ENCODE data around the gene UNCX.

The UNCX gene

DNA sequence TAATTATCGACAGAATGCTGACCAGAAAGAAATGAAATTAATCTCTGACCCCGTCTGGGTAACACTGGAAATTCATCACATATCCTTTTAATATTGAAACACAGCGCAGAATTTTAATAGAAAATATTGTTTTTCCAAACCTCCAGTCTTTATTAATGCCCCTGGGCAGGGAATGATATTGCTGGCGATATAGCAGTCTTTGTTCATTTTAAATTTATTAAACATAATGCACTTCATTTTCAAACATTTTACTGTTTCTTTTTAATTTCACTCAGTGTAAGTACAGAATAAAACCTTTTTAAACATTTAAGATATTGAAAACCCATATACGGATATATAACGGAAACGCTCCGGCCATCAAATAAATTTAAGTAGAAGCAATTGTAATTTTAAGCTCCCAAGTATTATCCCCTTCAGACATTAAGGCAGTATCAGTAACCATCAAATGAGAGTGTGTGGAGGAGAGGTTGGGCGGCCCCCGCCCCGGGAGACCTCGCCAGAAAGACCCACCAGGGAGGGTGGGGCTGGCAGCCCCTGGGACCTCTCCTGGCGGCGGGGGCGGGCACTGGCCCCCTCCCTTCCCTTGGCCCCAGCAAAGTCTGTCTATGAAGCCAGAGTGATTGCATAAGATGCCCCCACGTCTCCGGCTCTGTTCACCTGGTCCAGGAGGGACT, 10.8 kb downstream of the UNCX start:
- no CpG with 5 or more reads among the region's 17 CpGs for WGBS (ENCODE audit: extremely low coverage, insufficient coverage, insufficient read length)

GRCh38 chr7:1243964-1244416, 11.3 kb downstream of the UNCX start:
- Histone ChIP-seq H2BK12ac (ENCODE audit: low read length) (no peak overlapping the region), H3K18ac (ENCODE audit: low read length) (no peak overlapping the region), H3K4me3 (ENCODE audit: low read depth, low read length) (peak overlapping the region; percentile 6), H2AFZ (ENCODE audit: insufficient read depth, low read length, poor library complexity) (no peak overlapping the region), H3K9me3 (ENCODE audit: insufficient read depth, low read depth, low read length) (peaks cover 12% of the 10 kb centered on the region), H3K4me1 (ENCODE audit: control insufficient read depth in 1 of 2, insufficient read depth in 2 of 2, low read length in 2 of 2) (no peaks in the 10 kb centered on the region), H3K23ac (ENCODE audit: low read length) (no peak overlapping the region), H3K9ac (ENCODE audit: low read length) (no peak overlapping the region), H2AK5ac (ENCODE audit: low read length) (no peak overlapping the region), H3K14ac (ENCODE audit: low read length) (no peak overlapping the region), H4K91ac (ENCODE audit: low read depth, low read length) (no peak overlapping the region), H2BK5ac (ENCODE audit: low read depth, low read length, poor library complexity) (no peak overlapping the region), H2BK120ac (ENCODE audit: insufficient read depth, low read length, poor library complexity) (no peak overlapping the region), H4K8ac (ENCODE audit: low read depth, low read length) (no peak overlapping the region), H3K27ac (ENCODE audit: low read depth, low read length) (no peak overlapping the region), H3K27me3 (ENCODE audit: insufficient read depth, low read length) (peaks cover 91% of the 10 kb centered on the region), H4K12ac (ENCODE audit: low read depth, low read length) (no peak overlapping the region), H3K36me3 (ENCODE audit: control insufficient read depth in 1 of 2, insufficient read depth in 2 of 2, low read length in 2 of 2) (no peaks in the 10 kb centered on the region), H3K4me2 (ENCODE audit: low read length) (no peak overlapping the region), H3K79me1 (ENCODE audit: low read length) (no peaks in the 10 kb centered on the region), H3K79me2 (ENCODE audit: control insufficient read depth, insufficient read depth, low read length, poor library complexity) (no peaks in the 10 kb centered on the region), H3K4ac (ENCODE audit: low read depth, low read length) (no peak overlapping the region)
- no peak for DNase-seq
- WGBS (ENCODE audit: extremely low coverage, insufficient coverage, insufficient read length): no CpG with 5 or more reads among the region's 24 CpGs

More for the DNA sequence above, 10.8 kb downstream of the UNCX start:
- no peak overlapping the region for H3K4me2 ChIP-seq (ENCODE audit: low read length)
- no peak overlapping the region for H2BK5ac ChIP-seq (ENCODE audit: low read depth, low read length, poor library complexity)
- no peak overlapping the region for H3K23ac ChIP-seq (ENCODE audit: low read length)
- H3K79me1 ChIP-seq (ENCODE audit: low read length): no peaks in the 10 kb centered on the region
- H3K27me3 ChIP-seq (ENCODE audit: insufficient read depth, low read length): peaks cover 91% of the 10 kb centered on the region
- H3K4me1 ChIP-seq (ENCODE audit: control insufficient read depth in 1 of 2, insufficient read depth in 2 of 2, low read length in 2 of 2): no peaks in the 10 kb centered on the region
- H2AFZ ChIP-seq (ENCODE audit: insufficient read depth, low read length, poor library complexity): no peak overlapping the region
- H4K91ac ChIP-seq (ENCODE audit: low read depth, low read length): no peak overlapping the region
- no peak overlapping the region for H2AK5ac ChIP-seq (ENCODE audit: low read length)
- no peak overlapping the region for H3K14ac ChIP-seq (ENCODE audit: low read length)
- peaks cover 9% of the 10 kb centered on the region for H3K9me3 ChIP-seq (ENCODE audit: insufficient read depth, low read depth, low read length)
- no peak overlapping the region for H3K27ac ChIP-seq (ENCODE audit: low read depth, low read length)
- H3K9ac ChIP-seq (ENCODE audit: low read length): no peak overlapping the region
- DNase-seq: no peak
- H3K4ac ChIP-seq (ENCODE audit: low read depth, low read length): no peak overlapping the region
- no peak overlapping the region for H2BK12ac ChIP-seq (ENCODE audit: low read length)
- no peak overlapping the region for H2BK120ac ChIP-seq (ENCODE audit: insufficient read depth, low read length, poor library complexity)
- H3K79me2 ChIP-seq (ENCODE audit: control insufficient read depth, insufficient read depth, low read length, poor library complexity): no peaks in the 10 kb centered on the region
- H3K36me3 ChIP-seq (ENCODE audit: control insufficient read depth in 1 of 2, insufficient read depth in 2 of 2, low read length in 2 of 2): no peaks in the 10 kb centered on the region
- H3K18ac ChIP-seq (ENCODE audit: low read length): no peak overlapping the region
- no peak overlapping the region for H4K8ac ChIP-seq (ENCODE audit: low read depth, low read length)
- H4K12ac ChIP-seq (ENCODE audit: low read depth, low read length): no peak overlapping the region
- H3K4me3 ChIP-seq (ENCODE audit: low read depth, low read length): peak overlapping the region; percentile 6

DNA sequence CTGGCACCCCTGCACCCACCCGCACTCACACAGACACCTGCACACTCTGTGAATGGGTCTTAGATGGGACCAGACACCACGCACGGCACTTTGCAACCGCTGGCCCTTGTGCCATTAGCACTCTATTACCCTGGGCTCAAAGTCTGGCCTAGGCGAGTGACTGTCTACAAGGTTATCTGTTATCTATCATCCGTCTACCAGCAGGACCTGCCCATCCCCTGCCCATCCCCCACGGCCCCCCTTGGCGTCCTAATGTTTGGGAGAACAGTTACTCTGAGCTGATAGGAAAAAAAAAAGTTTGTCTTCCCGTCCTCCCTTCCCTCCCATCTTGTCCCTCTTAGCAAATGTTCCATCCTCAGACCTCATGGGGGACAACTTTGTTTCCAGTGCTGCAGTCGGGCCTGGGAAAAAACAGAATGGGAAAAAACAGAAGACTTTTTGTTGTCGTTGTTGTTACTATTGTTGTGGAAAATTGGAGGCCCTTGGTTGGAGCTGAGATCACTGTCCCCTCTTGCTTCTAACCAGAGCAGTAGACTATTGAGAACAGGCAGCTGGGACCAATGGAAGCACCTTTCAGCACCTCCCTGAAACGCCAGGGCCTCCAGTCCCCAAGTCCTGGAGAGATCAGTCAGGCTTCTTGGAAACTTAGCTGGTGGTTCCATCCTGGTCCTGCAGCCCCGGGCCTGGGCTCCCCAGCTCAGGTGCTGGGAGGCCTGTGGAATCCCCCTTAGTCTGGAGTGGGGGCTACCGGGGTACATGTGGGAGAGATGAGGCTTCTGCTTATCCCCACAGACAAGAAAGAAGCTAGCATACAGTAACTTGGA, 12.2 kb downstream of the UNCX start:
- Histone ChIP-seq H3K27ac (ENCODE audit: low read depth, low read length) (no peak overlapping the region), H3K4me3 (ENCODE audit: low read depth, low read length) (no peak overlapping the region), H3K4me2 (ENCODE audit: low read length) (no peak overlapping the region), H4K91ac (ENCODE audit: low read depth, low read length) (no peak overlapping the region), H3K23ac (ENCODE audit: low read length) (no peak overlapping the region), H2BK120ac (ENCODE audit: insufficient read depth, low read length, poor library complexity) (no peak overlapping the region), H3K18ac (ENCODE audit: low read length) (no peak overlapping the region), H3K79me1 (ENCODE audit: low read length) (no peaks in the 10 kb centered on the region), H4K8ac (ENCODE audit: low read depth, low read length) (no peak overlapping the region), H2BK12ac (ENCODE audit: low read length) (no peak overlapping the region), H3K9ac (ENCODE audit: low read length) (no peak overlapping the region), H3K4ac (ENCODE audit: low read depth, low read length) (no peak overlapping the region), H3K27me3 (ENCODE audit: insufficient read depth, low read length) (peaks cover 90% of the 10 kb centered on the region), H2BK5ac (ENCODE audit: low read depth, low read length, poor library complexity) (no peak overlapping the region), H2AK5ac (ENCODE audit: low read length) (no peak overlapping the region), H3K9me3 (ENCODE audit: insufficient read depth, low read depth, low read length) (peaks cover 12% of the 10 kb centered on the region), H4K12ac (ENCODE audit: low read depth, low read length) (no peak overlapping the region), H3K36me3 (ENCODE audit: control insufficient read depth in 1 of 2, insufficient read depth in 2 of 2, low read length in 2 of 2) (no peaks in the 10 kb centered on the region), H3K4me1 (ENCODE audit: control insufficient read depth in 1 of 2, insufficient read depth in 2 of 2, low read length in 2 of 2) (no peaks in the 10 kb centered on the region), H3K79me2 (ENCODE audit: control insufficient read depth, insufficient read depth, low read length, poor library complexity) (no peaks in the 10 kb centered on the region), H2AFZ (ENCODE audit: insufficient read depth, low read length, poor library complexity) (no peak overlapping the region), H3K14ac (ENCODE audit: low read length) (no peak overlapping the region)
- WGBS (ENCODE audit: extremely low coverage, insufficient coverage, insufficient read length): no CpG with 5 or more reads among the region's 14 CpGs
- DNase-seq: no peak

- Histone ChIP-seq H3K23ac (ENCODE audit: low read length) (no peak overlapping the region), H3K27me3 (ENCODE audit: insufficient read depth, low read length) (peaks cover 88% of the 10 kb centered on the region), H4K91ac (ENCODE audit: low read depth, low read length) (no peak overlapping the region), H3K79me2 (ENCODE audit: control insufficient read depth, insufficient read depth, low read length, poor library complexity) (no peaks in the 10 kb centered on the region), H2BK5ac (ENCODE audit: low read depth, low read length, poor library complexity) (no peak overlapping the region), H2AFZ (ENCODE audit: insufficient read depth, low read length, poor library complexity) (no peak overlapping the region), H2BK120ac (ENCODE audit: insufficient read depth, low read length, poor library complexity) (no peak overlapping the region), H3K27ac (ENCODE audit: low read depth, low read length) (no peak overlapping the region), H3K9ac (ENCODE audit: low read length) (no peak overlapping the region), H3K18ac (ENCODE audit: low read length) (no peak overlapping the region), H2AK5ac (ENCODE audit: low read length) (no peak overlapping the region), H3K4ac (ENCODE audit: low read depth, low read length) (no peak overlapping the region), H4K12ac (ENCODE audit: low read depth, low read length) (no peak overlapping the region), H3K4me1 (ENCODE audit: control insufficient read depth in 1 of 2, insufficient read depth in 2 of 2, low read length in 2 of 2) (no peaks in the 10 kb centered on the region), H3K4me3 (ENCODE audit: low read depth, low read length) (no peak overlapping the region), H4K8ac (ENCODE audit: low read depth, low read length) (no peak overlapping the region), H3K36me3 (ENCODE audit: control insufficient read depth in 1 of 2, insufficient read depth in 2 of 2, low read length in 2 of 2) (no peaks in the 10 kb centered on the region), H2BK12ac (ENCODE audit: low read length) (no peak overlapping the region), H3K9me3 (ENCODE audit: insufficient read depth, low read depth, low read length) (peaks cover 10% of the 10 kb centered on the region), H3K14ac (ENCODE audit: low read length) (no peak overlapping the region), H3K4me2 (ENCODE audit: low read length) (no peak overlapping the region), H3K79me1 (ENCODE audit: low read length) (no peaks in the 10 kb centered on the region)
- no peak for DNase-seq
- no CpG with 5 or more reads among the region's 12 CpGs for WGBS (ENCODE audit: extremely low coverage, insufficient coverage, insufficient read length)
These were observed 12.9 kb downstream of the UNCX start for GRCh38 chr7:1245524-1246050.
